ENCODE results near the gene DCP1A.

GRCh38 chr3:53247619-53248018, 99.7 kb downstream of the DCP1A start:
- no peak for TF ChIP-seq BACH2 (CRISPR knock-in tag; IDR thresholded peaks at IDR 0.05; ENCODE audit: borderline replicate concordance)
- no peak for TF ChIP-seq RARB (CRISPR knock-in tag; IDR thresholded peaks at IDR 0.05)
- TF ChIP-seq, protein P1, sequence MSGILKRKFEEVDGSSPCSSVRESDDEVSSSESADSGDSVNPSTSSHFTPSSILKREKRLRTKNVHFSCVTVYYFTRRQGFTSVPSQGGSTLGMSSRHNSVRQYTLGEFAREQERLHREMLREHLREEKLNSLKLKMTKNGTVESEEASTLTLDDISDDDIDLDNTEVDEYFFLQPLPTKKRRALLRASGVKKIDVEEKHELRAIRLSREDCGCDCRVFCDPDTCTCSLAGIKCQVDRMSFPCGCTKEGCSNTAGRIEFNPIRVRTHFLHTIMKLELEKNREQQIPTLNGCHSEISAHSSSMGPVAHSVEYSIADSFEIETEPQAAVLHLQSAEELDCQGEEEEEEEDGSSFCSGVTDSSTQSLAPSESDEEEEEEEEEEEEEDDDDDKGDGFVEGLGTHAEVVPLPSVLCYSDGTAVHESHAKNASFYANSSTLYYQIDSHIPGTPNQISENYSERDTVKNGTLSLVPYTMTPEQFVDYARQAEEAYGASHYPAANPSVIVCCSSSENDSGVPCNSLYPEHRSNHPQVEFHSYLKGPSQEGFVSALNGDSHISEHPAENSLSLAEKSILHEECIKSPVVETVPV (CRISPR knock-in tag; IDR thresholded peaks at IDR 0.05): no peak
- TF ChIP-seq, protein P2, sequence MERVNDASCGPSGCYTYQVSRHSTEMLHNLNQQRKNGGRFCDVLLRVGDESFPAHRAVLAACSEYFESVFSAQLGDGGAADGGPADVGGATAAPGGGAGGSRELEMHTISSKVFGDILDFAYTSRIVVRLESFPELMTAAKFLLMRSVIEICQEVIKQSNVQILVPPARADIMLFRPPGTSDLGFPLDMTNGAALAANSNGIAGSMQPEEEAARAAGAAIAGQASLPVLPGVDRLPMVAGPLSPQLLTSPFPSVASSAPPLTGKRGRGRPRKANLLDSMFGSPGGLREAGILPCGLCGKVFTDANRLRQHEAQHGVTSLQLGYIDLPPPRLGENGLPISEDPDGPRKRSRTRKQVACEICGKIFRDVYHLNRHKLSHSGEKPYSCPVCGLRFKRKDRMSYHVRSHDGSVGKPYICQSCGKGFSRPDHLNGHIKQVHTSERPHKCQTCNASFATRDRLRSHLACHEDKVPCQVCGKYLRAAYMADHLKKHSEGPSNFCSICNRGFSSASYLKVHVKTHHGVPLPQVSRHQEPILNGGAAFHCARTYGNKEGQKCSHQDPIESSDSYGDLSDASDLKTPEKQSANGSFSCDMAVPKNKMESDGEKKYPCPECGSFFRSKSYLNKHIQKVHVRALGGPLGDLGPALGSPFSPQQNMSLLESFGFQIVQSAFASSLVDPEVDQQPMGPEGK (CRISPR knock-in tag; IDR thresholded peaks at IDR 0.05; ENCODE audit: borderline replicate concordance): no peak
- no peak for TF ChIP-seq TSHZ2 (CRISPR knock-in tag; IDR thresholded peaks at IDR 0.05)
- no peak for TF ChIP-seq SNAI2 (CRISPR knock-in tag; IDR thresholded peaks at IDR 0.05)
- TF ChIP-seq, protein P3, sequence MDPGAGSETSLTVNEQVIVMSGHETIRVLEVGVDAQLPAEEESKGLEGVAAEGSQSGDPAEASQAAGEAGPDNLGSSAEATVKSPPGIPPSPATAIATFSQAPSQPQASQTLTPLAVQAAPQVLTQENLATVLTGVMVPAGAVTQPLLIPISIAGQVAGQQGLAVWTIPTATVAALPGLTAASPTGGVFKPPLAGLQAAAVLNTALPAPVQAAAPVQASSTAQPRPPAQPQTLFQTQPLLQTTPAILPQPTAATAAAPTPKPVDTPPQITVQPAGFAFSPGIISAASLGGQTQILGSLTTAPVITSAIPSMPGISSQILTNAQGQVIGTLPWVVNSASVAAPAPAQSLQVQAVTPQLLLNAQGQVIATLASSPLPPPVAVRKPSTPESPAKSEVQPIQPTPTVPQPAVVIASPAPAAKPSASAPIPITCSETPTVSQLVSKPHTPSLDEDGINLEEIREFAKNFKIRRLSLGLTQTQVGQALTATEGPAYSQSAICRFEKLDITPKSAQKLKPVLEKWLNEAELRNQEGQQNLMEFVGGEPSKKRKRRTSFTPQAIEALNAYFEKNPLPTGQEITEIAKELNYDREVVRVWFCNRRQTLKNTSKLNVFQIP (CRISPR knock-in tag; IDR thresholded peaks at IDR 0.05; ENCODE audit: borderline replicate concordance, low read depth): no peak
- no peak for TF ChIP-seq ZFP30 (CRISPR knock-in tag; IDR thresholded peaks at IDR 0.05)
- TF ChIP-seq ARNTL (CRISPR knock-in tag; IDR thresholded peaks at IDR 0.05; ENCODE audit: borderline replicate concordance, low read depth): no peak
